Anterior cingulate cortex (tissue), 58 donors: ENCODE measurements around the gene BTBD10.

Experiments used
- DNase-seq, 58 donors: peaks; one replicate each; lab custom pipeline; 2025; lab: John Stamatoyannopoulos, UW

Gene BTBD10

GRCh38 chr11:13462901-13463778, at the start of gene BTBD10:
Gene BTBD10 (minus strand): TSS chr11:13463222. CDS start chr11:13445124, 18,098 bp downstream.
- peak; percentile 35 to 93 (median 85) for DNase-seq

GRCh38 chr11:13503393-13503792, 40.4 kb upstream of the BTBD10 start:
- DNase-seq = no peak

GRCh38 chr11:13502492-13502891, 39.5 kb upstream of the BTBD10 start:
- DNase-seq = no peak

- no peak for DNase-seq
These were observed 32.9 kb upstream of the BTBD10 start, which contains the start of gene PTH for GRCh38 chr11:13495929-13496328. Gene PTH (minus strand): TSS chr11:13495997. CDS start chr11:13492855, 3,142 bp downstream.

GRCh38 chr11:13494051-13494450, 31.0 kb upstream of the BTBD10 start:
- DNase-seq = no peak

- no peak for DNase-seq
These were observed 24.6 kb upstream of the BTBD10 start for GRCh38 chr11:13487661-13488030.

GRCh38 chr11:13486926-13487660, 24.1 kb upstream of the BTBD10 start:
- DNase-seq = peak in 4 of 58 donors; percentile 1 to 31 (median 6)

- DNase-seq = no peak
These were observed 17.2 kb upstream of the BTBD10 start for GRCh38 chr11:13480198-13480597.

- no peak for DNase-seq
These were observed 16.7 kb upstream of the BTBD10 start for GRCh38 chr11:13479688-13480087.

- DNase-seq = no peak
These were observed 12.1 kb upstream of the BTBD10 start for GRCh38 chr11:13475091-13475490.

GRCh38 chr11:13473013-13473722, 10.1 kb upstream of the BTBD10 start:
- DNase-seq = no peak

GRCh38 chr11:13468750-13469149, 5.7 kb upstream of the BTBD10 start:
- no peak for DNase-seq

GRCh38 chr11:13465909-13466371, 2.9 kb upstream of the BTBD10 start:
- peak in 1 of 58 donors; percentile 4 for DNase-seq

GRCh38 chr11:13463779-13464290, 813 bp upstream of the BTBD10 start:
- peak in 1 of 58 donors; percentile 33 for DNase-seq

- DNase-seq = peak in 39 of 58 donors; percentile 30 to 73 (median 49)
These were observed 616 bp downstream of the BTBD10 start for GRCh38 chr11:13462311-13462900.

- DNase-seq = no peak
These were observed 1.7 kb downstream of the BTBD10 start for GRCh38 chr11:13461291-13461690.

GRCh38 chr11:13450832-13451397, 12.1 kb downstream of the BTBD10 start:
- no peak for DNase-seq

- no peak for DNase-seq
These were observed 13.5 kb downstream of the BTBD10 start for GRCh38 chr11:13449522-13449921.

- DNase-seq = peak in 2 of 58 donors; percentile 1 to 7
These were observed 14.1 kb downstream of the BTBD10 start for GRCh38 chr11:13448876-13449275.

GRCh38 chr11:13446444-13446843, 16.6 kb downstream of the BTBD10 start:
- no peak for DNase-seq
